Measurements from ENCODE around the gene POLR2E. TPM values are rescaled to one million over a fixed set of nuclear protein-coding genes. Genes with fewer than 3 reads are reported as not detected.
"Not testable (repeated sequence)": the region's sequence is repeated elsewhere in the genome, so short reads cannot be mapped to it uniquely, and the experiment has no call there.

POLR2E gene
- total RNA-seq, 1 experiment from 2014 or later: 183 TPM

DNA sequence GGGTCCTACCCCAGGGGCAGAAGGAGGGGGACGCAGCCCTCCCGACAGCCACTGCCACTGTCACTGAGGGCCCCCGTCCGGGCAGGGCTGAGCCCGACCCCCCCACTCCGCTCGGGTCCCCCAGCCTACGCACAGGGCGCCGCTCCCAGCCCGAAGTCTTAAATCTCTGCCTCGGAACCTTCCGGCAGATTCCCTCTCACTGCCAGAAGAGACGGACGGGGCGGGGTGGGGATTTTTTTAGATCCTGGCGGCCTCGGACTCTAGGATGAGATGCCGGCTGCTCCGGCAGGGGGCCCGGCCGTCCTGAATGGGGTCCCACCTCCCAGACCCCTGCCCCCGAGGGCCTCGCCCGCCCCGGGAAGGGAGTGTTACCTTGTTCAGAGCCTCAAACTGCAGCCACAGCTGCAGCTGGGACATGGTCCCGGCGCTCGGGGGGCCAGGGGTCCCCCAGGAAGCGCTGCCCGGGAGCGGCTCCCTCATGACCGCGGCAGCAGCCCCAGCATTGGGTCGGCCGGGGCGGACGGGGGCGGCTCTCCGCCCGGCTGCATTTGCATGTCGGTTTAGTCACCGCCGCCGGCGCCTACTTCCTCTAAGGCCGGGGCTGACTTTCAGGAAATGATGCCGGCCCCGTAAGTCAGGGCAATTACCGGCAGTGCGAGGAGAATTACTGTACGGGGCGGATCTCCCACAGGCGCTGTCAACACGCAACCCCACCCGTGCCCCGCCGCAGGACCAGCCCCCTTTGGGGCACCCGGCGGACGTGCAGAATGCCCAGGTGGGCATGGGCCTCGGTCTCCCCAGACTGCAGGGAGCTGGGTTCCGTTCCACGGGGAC, 36.8 kb upstream of the POLR2E start:
- H3K36me3 ChIP-seq: peaks cover 8% of the 10 kb centered on the region; the same call in 1 of the 2 replicates
- DNase-seq: no peak
- H3K9me3 ChIP-seq (replicated peaks): no peaks in the 10 kb centered on the region
- H3K4me1 ChIP-seq: no peaks in the 10 kb centered on the region
- H3K27ac ChIP-seq: no peak overlapping the region
- no peak overlapping the region for H3K4me3 ChIP-seq
- H3K27me3 ChIP-seq: no peaks in the 10 kb centered on the region

GRCh38 chr19:1130771-1131717, 35.9 kb upstream of the POLR2E start:
- H3K4me1 ChIP-seq: no peaks in the 10 kb centered on the region
- H3K4me3 ChIP-seq: no peak overlapping the region
- H3K27me3 ChIP-seq: no peaks in the 10 kb centered on the region
- H3K9me3 ChIP-seq (replicated peaks): no peaks in the 10 kb centered on the region
- H3K27ac ChIP-seq: no peak overlapping the region
- DNase-seq: no peak
- peaks cover 8% of the 10 kb centered on the region; the same call in 1 of the 2 replicates for H3K36me3 ChIP-seq

DNA sequence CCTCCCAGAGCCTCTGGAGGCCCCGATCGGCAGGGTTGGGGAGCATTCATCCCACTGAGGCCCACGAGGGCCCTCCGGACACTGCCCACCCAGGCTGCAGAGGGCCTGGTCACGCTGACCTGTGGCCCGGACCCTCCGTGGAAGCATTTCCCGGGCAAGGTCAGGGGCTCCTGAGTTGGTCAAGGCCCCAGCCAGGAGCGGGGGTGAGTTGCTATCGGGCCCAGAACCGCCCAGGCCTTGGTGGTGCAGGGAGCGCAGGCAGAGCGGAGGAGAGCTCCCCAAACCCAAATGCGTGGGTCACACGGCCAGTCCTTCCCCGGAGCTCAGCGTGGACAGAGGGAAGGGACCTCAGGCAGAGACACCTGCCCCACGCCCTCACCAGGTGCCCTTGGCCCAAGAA, 34.4 kb upstream of the POLR2E start:
- no peak for DNase-seq

GRCh38 chr19:1129084-1129483, 33.9 kb upstream of the POLR2E start:
- not testable (repeated sequence) for H3K4me1 ChIP-seq, H3K36me3 ChIP-seq

More for the DNA sequence above, 34.4 kb upstream of the POLR2E start:
- no peaks in the 10 kb centered on the region for H3K27me3 ChIP-seq
- no peaks in the 10 kb centered on the region for H3K9me3 ChIP-seq (replicated peaks)
- no peak overlapping the region for H3K4me3 ChIP-seq
- H3K27ac ChIP-seq: no peak overlapping the region
- no peaks in the 10 kb centered on the region for H3K4me1 ChIP-seq
- peaks cover 9% of the 10 kb centered on the region for H3K36me3 ChIP-seq

DNA sequence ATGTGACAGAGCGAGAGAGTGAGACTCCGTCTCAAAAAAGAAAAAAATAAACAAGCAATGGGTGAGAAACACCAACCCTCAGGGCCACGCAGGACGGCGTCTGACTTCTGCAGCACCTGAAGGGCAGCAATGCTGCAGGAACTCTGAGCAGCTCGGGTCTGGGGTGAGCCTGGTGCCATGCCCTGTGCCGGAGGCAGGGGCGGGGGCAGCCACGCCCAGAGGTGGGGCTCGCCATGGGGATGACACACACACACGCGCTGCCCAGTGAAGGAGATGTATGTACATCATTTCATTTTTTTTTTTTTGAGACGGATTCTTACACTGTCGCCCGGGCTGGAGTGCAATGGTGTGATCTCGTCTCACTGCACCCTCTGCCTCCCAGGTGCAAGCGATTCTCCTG, 32.9 kb upstream of the POLR2E start:
- no peak for DNase-seq
- peaks cover 14% of the 10 kb centered on the region for H3K36me3 ChIP-seq
- no peak overlapping the region for H3K27ac ChIP-seq
- no peak overlapping the region for H3K4me3 ChIP-seq
- H3K9me3 ChIP-seq (replicated peaks): no peaks in the 10 kb centered on the region
- no peaks in the 10 kb centered on the region for H3K27me3 ChIP-seq
- no peaks in the 10 kb centered on the region for H3K4me1 ChIP-seq

More at GRCh38 chr19:1129084-1129483, 33.9 kb upstream of the POLR2E start:
- not testable (repeated sequence) for DNase-seq; H3K9me3 ChIP-seq (replicated peaks); H3K27me3 ChIP-seq; H3K4me3 ChIP-seq; H3K27ac ChIP-seq

- Histone ChIP-seq H3K9me3 (replicated peaks) (no peaks in the 10 kb centered on the region), H3K4me1 (no peaks in the 10 kb centered on the region), H3K27ac (no peak overlapping the region), H3K27me3 (no peaks in the 10 kb centered on the region), H3K4me3 (no peak overlapping the region), H3K36me3 (peaks cover 20% of the 10 kb centered on the region)
- DNase-seq: no peak
These were observed 32.0 kb upstream of the POLR2E start for GRCh38 chr19:1126984-1127760.

- Histone ChIP-seq H3K4me1 (no peaks in the 10 kb centered on the region), H3K27me3 (no peaks in the 10 kb centered on the region), H3K36me3 (peaks cover 26% of the 10 kb centered on the region), H3K27ac (no peak overlapping the region), H3K9me3 (replicated peaks) (no peaks in the 10 kb centered on the region), H3K4me3 (no peak overlapping the region)
- DNase-seq: no peak
These were observed 30.7 kb upstream of the POLR2E start for GRCh38 chr19:1125601-1126467.

- no peak for DNase-seq
- Histone ChIP-seq H3K27me3 (no peaks in the 10 kb centered on the region), H3K27ac (no peak overlapping the region), H3K4me1 (no peaks in the 10 kb centered on the region), H3K9me3 (replicated peaks) (no peaks in the 10 kb centered on the region), H3K4me3 (no peak overlapping the region), H3K36me3 (peaks cover 36% of the 10 kb centered on the region)
These were observed 28.9 kb upstream of the POLR2E start for GRCh38 chr19:1123885-1124677.

GRCh38 chr19:1123381-1123780, 28.2 kb upstream of the POLR2E start:
- Histone ChIP-seq H3K4me1 (no peaks in the 10 kb centered on the region), H3K9me3 (replicated peaks) (no peaks in the 10 kb centered on the region), H3K36me3 (peaks cover 40% of the 10 kb centered on the region), H3K27me3 (no peaks in the 10 kb centered on the region), H3K27ac (no peak overlapping the region), H3K4me3 (no peak overlapping the region)
- DNase-seq: no peak

DNA sequence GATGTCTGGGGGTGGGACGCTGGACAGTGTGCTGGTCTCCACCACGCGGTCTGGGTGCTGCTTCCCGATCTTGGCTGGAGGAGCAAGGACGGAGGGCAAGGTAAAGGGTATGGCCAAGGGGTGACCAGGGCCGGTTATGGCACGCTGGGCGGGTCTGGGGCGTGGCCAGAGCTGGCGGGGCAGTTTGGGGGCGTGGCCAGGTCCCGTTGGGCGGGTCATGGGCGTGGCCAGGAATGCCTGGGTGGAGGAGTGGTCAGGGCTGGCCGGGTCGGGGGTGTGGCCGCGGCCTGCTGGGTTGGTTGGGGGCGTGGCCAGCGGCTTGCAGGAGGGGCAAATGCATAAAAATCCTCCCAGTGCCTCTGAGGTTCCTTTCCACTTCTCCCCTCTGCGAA, 27.8 kb upstream of the POLR2E start:
- H3K27me3 ChIP-seq: no peaks in the 10 kb centered on the region
- no peaks in the 10 kb centered on the region for H3K4me1 ChIP-seq
- DNase-seq: peak; percentile 65 to 67
- H3K27ac ChIP-seq: no peak overlapping the region
- H3K9me3 ChIP-seq (replicated peaks): no peaks in the 10 kb centered on the region
- H3K4me3 ChIP-seq: no peak overlapping the region
- peaks cover 40% of the 10 kb centered on the region for H3K36me3 ChIP-seq

DNA sequence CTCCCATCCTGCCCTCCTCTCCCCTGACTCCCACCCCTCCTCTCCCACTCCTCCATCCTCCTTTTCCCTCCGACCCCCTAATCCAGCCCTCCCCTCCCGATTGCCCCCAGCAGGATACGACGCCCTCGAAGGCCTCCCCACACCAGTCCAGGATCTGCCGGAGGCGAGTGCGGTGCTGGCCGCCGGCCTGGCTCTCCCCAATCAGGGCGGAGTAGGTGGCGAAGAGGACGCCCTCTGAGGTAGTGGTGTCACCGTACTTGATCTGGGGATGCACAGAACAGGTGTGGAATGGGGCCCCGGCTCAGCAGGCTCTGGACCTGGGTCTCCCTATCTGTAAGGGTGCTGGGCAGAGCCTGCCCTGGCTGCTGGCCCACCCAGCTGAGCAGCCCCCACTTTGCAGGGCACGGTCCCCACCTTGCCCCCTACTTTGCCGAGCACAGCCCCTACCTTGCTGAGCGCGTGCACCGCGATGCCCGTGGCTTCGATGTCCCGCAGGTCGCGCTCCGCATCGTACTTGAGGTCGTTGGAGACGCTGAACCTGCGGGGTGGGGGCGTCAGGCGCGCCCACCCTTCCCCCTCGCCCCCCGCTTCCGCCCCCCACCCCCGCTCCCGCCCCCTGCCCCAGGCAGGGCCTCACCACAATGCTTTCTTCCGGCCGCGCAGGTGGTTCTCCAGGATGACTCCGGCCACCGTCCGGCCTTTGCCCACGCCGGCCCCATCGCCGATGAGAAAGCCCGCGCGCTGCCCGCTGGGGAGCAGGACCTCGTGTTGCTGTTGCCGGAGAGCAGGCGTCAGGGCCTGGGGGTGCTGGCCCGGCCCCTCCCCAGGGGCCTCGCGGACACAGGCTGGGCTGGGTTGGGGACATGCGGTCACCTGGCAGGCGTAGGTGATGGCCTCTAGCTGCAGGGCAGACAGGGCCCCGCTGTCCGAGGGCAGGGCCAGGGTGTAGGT, 27.1 kb upstream of the POLR2E start:
- Histone ChIP-seq H3K4me1 (no peaks in the 10 kb centered on the region), H3K27ac (no peak overlapping the region), H3K9me3 (replicated peaks) (no peaks in the 10 kb centered on the region), H3K27me3 (no peaks in the 10 kb centered on the region), H3K36me3 (peaks cover 42% of the 10 kb centered on the region), H3K4me3 (no peak overlapping the region)
- no peak for DNase-seq

GRCh38 chr19:1121395-1121794, 26.2 kb upstream of the POLR2E start:
- no peaks in the 10 kb centered on the region for H3K4me1 ChIP-seq
- H3K36me3 ChIP-seq: peaks cover 47% of the 10 kb centered on the region
- H3K27me3 ChIP-seq: no peaks in the 10 kb centered on the region
- no peaks in the 10 kb centered on the region for H3K9me3 ChIP-seq (replicated peaks)
- H3K4me3 ChIP-seq: no peak overlapping the region
- no peak overlapping the region for H3K27ac ChIP-seq
- no peak for DNase-seq

All from SJCRH30 (cell line).